Stimulated activated CD4-positive, alpha-beta T cell treated with anti-CD3 and anti-CD28 coated beads, Interleukin-4, amount 100 ng/mL, for 24 hours (primary cell): ENCODE results near the gene MIR17HG.
"Not testable (repeated sequence)": the region's sequence is repeated elsewhere in the genome, so short reads cannot be mapped to it uniquely, and the experiment has no call there.

Experiments used
- DNase-seq: peaks from one replicate; pipeline ENCODE4 v3.0.0-alpha.2; 2020

Gene MIR17HG

GRCh38 chr13:91347202-91347995, at the start of gene MIR17HG:
Gene MIR17HG, plus strand, starts transcription at chr13:91347687.
- peak; percentile 90 for DNase-seq

GRCh38 chr13:91298060-91298459, 49.4 kb upstream of the MIR17HG start:
- DNase-seq = no peak

- DNase-seq = no peak
These were observed 45.4 kb upstream of the MIR17HG start for GRCh38 chr13:91302111-91302510.

GRCh38 chr13:91303031-91303430, 44.5 kb upstream of the MIR17HG start:
- no peak for DNase-seq

- no peak for DNase-seq
These were observed 42.7 kb upstream of the MIR17HG start for GRCh38 chr13:91304741-91305140.

- DNase-seq = no peak
These were observed 41.8 kb upstream of the MIR17HG start for GRCh38 chr13:91305652-91306051.

- DNase-seq = no peak
These were observed 39.6 kb upstream of the MIR17HG start for GRCh38 chr13:91307887-91308286.

- DNase-seq = no peak
These were observed 39.2 kb upstream of the MIR17HG start for GRCh38 chr13:91308299-91308698.

GRCh38 chr13:91311491-91311890, 36.0 kb upstream of the MIR17HG start:
- no peak for DNase-seq

GRCh38 chr13:91312324-91312723, 35.2 kb upstream of the MIR17HG start:
- no peak for DNase-seq

GRCh38 chr13:91313103-91313502, 34.4 kb upstream of the MIR17HG start:
- peak; percentile 37 for DNase-seq

- no peak for DNase-seq
These were observed 33.9 kb upstream of the MIR17HG start for GRCh38 chr13:91313581-91313980.

GRCh38 chr13:91314888-91315287, 32.6 kb upstream of the MIR17HG start:
- no peak for DNase-seq

- no peak for DNase-seq
These were observed 28.6 kb upstream of the MIR17HG start for GRCh38 chr13:91318886-91319285.

- DNase-seq = no peak
These were observed 27.5 kb upstream of the MIR17HG start for GRCh38 chr13:91319996-91320395.

GRCh38 chr13:91320990-91321389, 26.5 kb upstream of the MIR17HG start:
- DNase-seq = not testable (repeated sequence)

GRCh38 chr13:91323349-91323748, 24.1 kb upstream of the MIR17HG start:
- DNase-seq = no peak

- no peak for DNase-seq
These were observed 21.3 kb upstream of the MIR17HG start for GRCh38 chr13:91326146-91326545.

GRCh38 chr13:91328726-91329125, 18.8 kb upstream of the MIR17HG start:
- DNase-seq = no peak

- no peak for DNase-seq
These were observed 17.8 kb upstream of the MIR17HG start for GRCh38 chr13:91329733-91330132.

GRCh38 chr13:91331047-91331915, 16.2 kb upstream of the MIR17HG start:
- no peak for DNase-seq

- DNase-seq = peak; percentile 51
These were observed 1.4 kb upstream of the MIR17HG start for GRCh38 chr13:91346062-91346461.

GRCh38 chr13:91346850-91347201, 661 bp upstream of the MIR17HG start:
- peak; percentile 66 for DNase-seq
